Ectodermal cell (in vitro differentiated cells): Measurements from ENCODE around the gene LSM12.
"Not testable (repeated sequence)": the region's sequence is repeated elsewhere in the genome, so short reads cannot be mapped to it uniquely, and the experiment has no call there.

Experiments used
- H3K27ac ChIP-seq: 2 replicates; pipeline ENCODE4 v1.7.0; 2013; ENCODE audit warnings: mild to moderate bottlenecking, low read depth, low read length; ENCODE audit not compliant: insufficient read depth, poor library complexity, severe bottlenecking
- H3K27me3 ChIP-seq: 2 replicates; pipeline ENCODE4 v1.7.0; 2013; ENCODE audit warnings: mild to moderate bottlenecking, low read length; ENCODE audit not compliant: insufficient read depth, control insufficient read depth, poor library complexity, severe bottlenecking
- H3K36me3 ChIP-seq: one replicate; pipeline ENCODE4 v1.7.0; 2013; ENCODE audit warnings: low read length; ENCODE audit not compliant: control insufficient read depth, insufficient read depth
- H3K4me1 ChIP-seq: one replicate; pipeline ENCODE4 v1.7.0; 2013; ENCODE audit warnings: low read length; ENCODE audit not compliant: control insufficient read depth, insufficient read depth
- H3K4me3 ChIP-seq: 2 replicates; pipeline ENCODE4 v1.7.0; 2013; ENCODE audit warnings: low read depth, low read length, control low read depth; ENCODE audit not compliant: insufficient read depth
- H3K9me3 ChIP-seq: 2 replicates; pipeline ENCODE4 v1.7.0; 2013; ENCODE audit warnings: mild to moderate bottlenecking, low read length, moderate library complexity; ENCODE audit not compliant: control insufficient read depth
- WGBS, 2 experiments: methylation state at CpG; one replicate each; pipeline ENCODE4 v1.1.7; 2013; ENCODE audit warnings: missing lambda C conversion rate in 2 of 2; 5-methylcytosine and 5-hydroxymethylcytosine counted together

Gene LSM12

GRCh38 chr17:44109312-44109630, 42.8 kb upstream of the LSM12 start:
- H3K9me3 ChIP-seq = no peaks in the 10 kb centered on the region
- WGBS, 2 experiments = 67 to 70% methylated on average over 4 of the region's 4 CpGs
- H3K27me3 ChIP-seq = no peaks in the 10 kb centered on the region
- H3K36me3 ChIP-seq = no peaks in the 10 kb centered on the region
- no peak overlapping the region for H3K27ac ChIP-seq
- H3K4me3 ChIP-seq = no peak overlapping the region
- H3K4me1 ChIP-seq = peaks cover 27% of the 10 kb centered on the region

GRCh38 chr17:44108440-44109311, 42.2 kb upstream of the LSM12 start:
- no peak overlapping the region for H3K27ac ChIP-seq
- H3K9me3 ChIP-seq = no peaks in the 10 kb centered on the region
- H3K36me3 ChIP-seq = no peaks in the 10 kb centered on the region
- no peaks in the 10 kb centered on the region for H3K27me3 ChIP-seq
- no peak overlapping the region for H3K4me3 ChIP-seq
- peaks cover 27% of the 10 kb centered on the region for H3K4me1 ChIP-seq
- 73 to 79% methylated on average over 16 of the region's 16 CpGs for WGBS, 2 experiments

GRCh38 chr17:44106801-44107200, 40.3 kb upstream of the LSM12 start:
- WGBS, 2 experiments = 94 to 96% methylated on average over 4 of the region's 4 CpGs
- H3K9me3 ChIP-seq = no peaks in the 10 kb centered on the region
- H3K4me1 ChIP-seq = peaks cover 23% of the 10 kb centered on the region
- no peaks in the 10 kb centered on the region for H3K27me3 ChIP-seq
- no peak overlapping the region for H3K27ac ChIP-seq
- no peaks in the 10 kb centered on the region for H3K36me3 ChIP-seq
- no peak overlapping the region for H3K4me3 ChIP-seq

- Histone ChIP-seq H3K27me3 (no peaks in the 10 kb centered on the region), H3K9me3 (no peaks in the 10 kb centered on the region), H3K4me1 (peaks cover 14% of the 10 kb centered on the region), H3K4me3 (no peak overlapping the region), H3K36me3 (no peaks in the 10 kb centered on the region), H3K27ac (no peak overlapping the region)
- 26 to 35% methylated on average over 3 of the region's 3 CpGs for WGBS, 2 experiments
These were observed 39.5 kb upstream of the LSM12 start for GRCh38 chr17:44105941-44106340.

- no peak overlapping the region for H3K27ac ChIP-seq
- H3K36me3 ChIP-seq = no peaks in the 10 kb centered on the region
- no peaks in the 10 kb centered on the region for H3K27me3 ChIP-seq
- 76 to 78% methylated on average over 3 of the region's 3 CpGs for WGBS, 2 experiments
- no peaks in the 10 kb centered on the region for H3K9me3 ChIP-seq
- H3K4me1 ChIP-seq = peaks cover 9% of the 10 kb centered on the region
- H3K4me3 ChIP-seq = no peak overlapping the region
These were observed 39.0 kb upstream of the LSM12 start for GRCh38 chr17:44105483-44105882.

GRCh38 chr17:44102849-44103622, 36.6 kb upstream of the LSM12 start:
- WGBS, 2 experiments = 90% methylated on average over 16 of the region's 16 CpGs
- H3K9me3 ChIP-seq = no peaks in the 10 kb centered on the region
- H3K36me3 ChIP-seq = no peaks in the 10 kb centered on the region
- no peak overlapping the region for H3K27ac ChIP-seq
- no peak overlapping the region for H3K4me3 ChIP-seq
- no peaks in the 10 kb centered on the region for H3K27me3 ChIP-seq
- peaks cover 8% of the 10 kb centered on the region for H3K4me1 ChIP-seq

GRCh38 chr17:44101858-44102257, 35.4 kb upstream of the LSM12 start:
- not testable (repeated sequence) for H3K9me3 ChIP-seq, H3K36me3 ChIP-seq, H3K4me3 ChIP-seq, H3K27me3 ChIP-seq, H3K4me1 ChIP-seq
- peak overlapping the region; percentile 2 for H3K27ac ChIP-seq
- 84 to 89% methylated on average over 5 to 6 of the region's 6 CpGs for WGBS, 2 experiments

- Histone ChIP-seq H3K9me3 (no peaks in the 10 kb centered on the region), H3K36me3 (peaks cover under 1% of the 10 kb centered on the region), H3K27ac (no peak overlapping the region), H3K27me3 (no peaks in the 10 kb centered on the region), H3K4me3 (no peak overlapping the region), H3K4me1 (peaks cover 17% of the 10 kb centered on the region)
- WGBS, 2 experiments = 87% methylated on average over 13 of the region's 13 CpGs
These were observed 30.9 kb upstream of the LSM12 start for GRCh38 chr17:44097110-44097958.

- Histone ChIP-seq H3K4me1 (peaks cover 17% of the 10 kb centered on the region), H3K9me3 (no peaks in the 10 kb centered on the region), H3K27ac (peak overlapping the region; percentile 99), H3K4me3 (peak overlapping the region; percentile 24), H3K27me3 (no peaks in the 10 kb centered on the region), H3K36me3 (peaks cover 15% of the 10 kb centered on the region)
- 9 to 10% methylated on average over 12 of the region's 12 CpGs for WGBS, 2 experiments
These were observed 29.4 kb upstream of the LSM12 start for GRCh38 chr17:44095647-44096496.
